NB4 (cell line): ENCODE measurements around the gene SIN3A.

Experiments
- MAX ChIP-seq: IDR thresholded peaks from 2 replicates; pipeline ENCODE4 v1.6.1; 2011; ENCODE audit warnings: low read depth, low read length
- POLR2A ChIP-seq: IDR thresholded peaks from 2 replicates; pipeline ENCODE4 v1.6.1; 2011; ENCODE audit warnings: mild to moderate bottlenecking; ENCODE audit not compliant: insufficient read length; ENCODE audit errors: extremely low read depth
- TF ChIP-seq, protein P1 (sequence below): IDR thresholded peaks from one replicate; pipeline ENCODE4 v1.5.1; 2012; ENCODE audit warnings: low read depth, low read length

GRCh38 chr15:75420698-75421097 lies 30.8 kb downstream of the SIN3A start:
- TF ChIP-seq POLR2A = no peak
- TF ChIP-seq, protein P1, sequence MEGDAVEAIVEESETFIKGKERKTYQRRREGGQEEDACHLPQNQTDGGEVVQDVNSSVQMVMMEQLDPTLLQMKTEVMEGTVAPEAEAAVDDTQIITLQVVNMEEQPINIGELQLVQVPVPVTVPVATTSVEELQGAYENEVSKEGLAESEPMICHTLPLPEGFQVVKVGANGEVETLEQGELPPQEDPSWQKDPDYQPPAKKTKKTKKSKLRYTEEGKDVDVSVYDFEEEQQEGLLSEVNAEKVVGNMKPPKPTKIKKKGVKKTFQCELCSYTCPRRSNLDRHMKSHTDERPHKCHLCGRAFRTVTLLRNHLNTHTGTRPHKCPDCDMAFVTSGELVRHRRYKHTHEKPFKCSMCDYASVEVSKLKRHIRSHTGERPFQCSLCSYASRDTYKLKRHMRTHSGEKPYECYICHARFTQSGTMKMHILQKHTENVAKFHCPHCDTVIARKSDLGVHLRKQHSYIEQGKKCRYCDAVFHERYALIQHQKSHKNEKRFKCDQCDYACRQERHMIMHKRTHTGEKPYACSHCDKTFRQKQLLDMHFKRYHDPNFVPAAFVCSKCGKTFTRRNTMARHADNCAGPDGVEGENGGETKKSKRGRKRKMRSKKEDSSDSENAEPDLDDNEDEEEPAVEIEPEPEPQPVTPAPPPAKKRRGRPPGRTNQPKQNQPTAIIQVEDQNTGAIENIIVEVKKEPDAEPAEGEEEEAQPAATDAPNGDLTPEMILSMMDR = no peak
- TF ChIP-seq MAX = no peak
